ENCODE results near the gene C7orf25.
A peak's percentile ranks its signal among the peaks of the same experiment; 100 is the strongest.

Gene C7orf25

GRCh38 chr7:42911454-42912447 is at the start of gene C7orf25:
Gene C7orf25 (minus strand): TSS chr7:42912070. CDS start chr7:42910900, 1,170 bp downstream.
- no peak for TF ChIP-seq CTCF (IDR thresholded peaks at IDR 0.05; ENCODE audit: low read depth, low read length, missing control alignments)
- peak; percentile 73 for DNase-seq (ENCODE audit: low read depth)
- H3K4me3 ChIP-seq (ENCODE audit: low read depth, low read length) = peak within 1 kb of the TSS; percentile 63

GRCh38 chr7:42961170-42961569 is 49.3 kb upstream of the C7orf25 start:
- TF ChIP-seq CTCF (IDR thresholded peaks at IDR 0.05; ENCODE audit: low read depth, low read length, missing control alignments) = no peak
- H3K4me3 ChIP-seq (ENCODE audit: low read depth, low read length) = no peak overlapping the region
- DNase-seq (ENCODE audit: low read depth) = no peak

- no peak for TF ChIP-seq CTCF (IDR thresholded peaks at IDR 0.05; ENCODE audit: low read depth, low read length, missing control alignments)
- no peak overlapping the region for H3K4me3 ChIP-seq (ENCODE audit: low read depth, low read length)
- DNase-seq (ENCODE audit: low read depth) = no peak
Measured at GRCh38 chr7:42960762-42961161, 48.9 kb upstream of the C7orf25 start.

- DNase-seq (ENCODE audit: low read depth) = no peak
- no peak for TF ChIP-seq CTCF (IDR thresholded peaks at IDR 0.05; ENCODE audit: low read depth, low read length, missing control alignments)
- no peak overlapping the region for H3K4me3 ChIP-seq (ENCODE audit: low read depth, low read length)
Measured at GRCh38 chr7:42959549-42959948, 47.7 kb upstream of the C7orf25 start.

GRCh38 chr7:42956062-42956461 is 44.2 kb upstream of the C7orf25 start:
- no peak for TF ChIP-seq CTCF (IDR thresholded peaks at IDR 0.05; ENCODE audit: low read depth, low read length, missing control alignments)
- DNase-seq (ENCODE audit: low read depth) = no peak
- H3K4me3 ChIP-seq (ENCODE audit: low read depth, low read length) = no peak overlapping the region

GRCh38 chr7:42953994-42954393 is 42.1 kb upstream of the C7orf25 start:
- no peak overlapping the region for H3K4me3 ChIP-seq (ENCODE audit: low read depth, low read length)
- DNase-seq (ENCODE audit: low read depth) = no peak
- no peak for TF ChIP-seq CTCF (IDR thresholded peaks at IDR 0.05; ENCODE audit: low read depth, low read length, missing control alignments)
